NCI-H345 (cell line): ENCODE measurements around the gene NR3C1.

Experiments
- DNase-seq: peaks from one replicate; lab custom pipeline; 2025; lab: John Stamatoyannopoulos, UW

The NR3C1 gene

DNA sequence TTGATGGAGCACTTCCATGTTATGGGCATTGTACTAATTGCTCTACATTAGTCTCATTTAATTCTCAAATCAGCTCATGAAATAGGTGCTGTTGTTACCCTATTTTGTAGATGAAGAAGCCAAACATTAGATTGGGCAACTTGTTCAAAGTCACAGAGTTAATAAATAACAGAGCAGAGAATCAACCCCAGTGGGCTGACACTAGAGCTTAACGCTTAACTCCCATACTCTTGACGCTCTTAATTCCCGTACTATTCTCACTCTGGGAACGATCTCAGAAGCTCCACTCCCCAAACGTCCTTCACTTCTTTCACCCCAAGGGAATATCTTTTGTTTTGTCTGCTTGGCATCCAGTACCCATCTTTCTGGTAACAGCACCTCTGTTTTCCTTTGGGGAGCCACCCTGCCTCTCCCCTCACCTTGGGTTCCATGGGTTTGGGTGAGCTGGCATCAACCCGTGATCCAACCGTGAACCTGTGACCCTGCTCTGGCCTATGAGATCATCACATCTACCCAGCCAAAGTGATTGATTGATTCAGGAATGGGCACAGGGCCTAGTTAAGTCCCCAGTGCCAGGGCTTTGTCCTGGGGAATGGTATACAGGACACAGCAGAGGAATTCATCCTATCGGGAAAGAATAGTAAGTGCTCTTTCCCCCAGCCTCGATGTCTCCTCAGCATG lies 169.2 kb downstream of the NR3C1 start:
- no peak for DNase-seq

DNA sequence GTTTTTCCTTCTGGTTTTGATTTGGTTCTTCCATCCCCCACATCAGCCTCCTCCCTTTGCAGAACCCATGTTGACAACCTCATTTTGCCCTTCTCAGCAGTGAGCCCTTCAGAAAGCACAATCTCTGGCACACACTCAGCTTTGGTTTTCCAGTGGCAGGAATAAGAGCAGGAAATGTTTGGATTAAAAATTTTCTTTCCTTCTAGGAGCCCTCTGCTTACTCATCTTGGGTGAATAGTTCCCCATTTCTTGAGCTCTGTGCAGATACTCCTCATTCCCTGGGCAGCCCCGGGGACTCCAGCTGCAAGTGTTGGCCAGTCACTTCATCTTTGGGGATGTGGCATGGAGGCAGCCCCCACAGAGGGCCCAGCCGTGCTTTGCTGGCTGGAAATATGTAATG lies 170.5 kb downstream of the NR3C1 start:
- no peak for DNase-seq

DNA sequence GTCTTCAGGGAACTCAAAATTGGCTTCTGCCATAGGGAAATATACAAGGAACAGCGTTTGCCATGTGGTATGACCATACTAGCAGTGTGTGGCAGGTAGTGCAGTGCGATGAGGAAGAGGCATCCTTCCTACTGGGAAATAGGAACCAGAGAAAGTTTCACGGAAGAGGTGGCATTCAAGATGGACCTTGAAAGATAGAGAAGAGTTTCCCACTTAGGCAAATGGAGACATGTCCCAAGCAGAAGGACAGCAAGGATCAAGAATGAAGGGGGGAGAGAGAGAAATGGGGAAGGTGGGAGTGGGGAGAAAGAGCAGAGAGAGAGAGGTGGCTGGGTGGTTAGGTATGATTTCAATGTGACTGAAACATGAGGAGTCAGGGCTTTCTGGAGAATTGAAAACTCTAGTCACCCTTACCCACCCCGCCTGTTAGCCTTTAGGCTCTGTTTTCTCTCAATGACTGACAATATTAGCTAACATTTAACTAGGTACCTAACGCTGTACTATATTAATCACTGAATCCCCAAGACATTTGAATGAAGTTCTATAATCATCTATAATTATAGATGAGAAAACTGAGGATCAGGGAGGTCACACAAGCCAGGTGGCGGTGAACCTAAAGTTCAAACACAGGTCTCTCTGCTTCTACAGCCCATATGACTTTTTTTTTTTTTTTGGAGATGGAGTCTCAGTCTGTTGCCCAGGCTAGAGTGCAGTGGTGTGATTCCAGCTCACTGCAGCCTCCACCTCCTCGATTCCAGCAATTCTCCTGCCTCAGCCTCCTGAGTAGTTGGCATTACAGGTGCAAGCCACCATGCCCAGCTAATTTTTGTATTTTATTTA lies 171.3 kb downstream of the NR3C1 start:
- DNase-seq: no peak

DNA sequence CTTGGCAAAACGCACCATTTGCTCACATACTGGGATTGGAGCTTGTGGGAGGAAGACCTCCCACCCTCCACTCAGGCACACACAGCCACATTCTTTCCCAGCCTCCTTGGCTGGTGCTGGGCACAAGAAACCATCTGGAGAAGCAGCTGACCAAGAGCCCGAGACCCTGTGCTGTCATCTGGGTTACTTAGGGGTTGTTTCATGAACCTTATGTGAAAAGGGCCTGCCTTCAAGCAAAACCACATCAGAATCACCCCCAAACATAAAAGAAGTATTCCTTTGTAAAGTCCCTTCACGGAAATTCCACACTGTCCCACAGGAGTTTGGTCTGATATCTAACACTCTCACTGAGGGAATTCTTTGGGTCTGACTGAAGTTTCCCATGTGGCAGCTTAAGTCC lies 172.1 kb downstream of the NR3C1 start:
- no peak for DNase-seq

DNA sequence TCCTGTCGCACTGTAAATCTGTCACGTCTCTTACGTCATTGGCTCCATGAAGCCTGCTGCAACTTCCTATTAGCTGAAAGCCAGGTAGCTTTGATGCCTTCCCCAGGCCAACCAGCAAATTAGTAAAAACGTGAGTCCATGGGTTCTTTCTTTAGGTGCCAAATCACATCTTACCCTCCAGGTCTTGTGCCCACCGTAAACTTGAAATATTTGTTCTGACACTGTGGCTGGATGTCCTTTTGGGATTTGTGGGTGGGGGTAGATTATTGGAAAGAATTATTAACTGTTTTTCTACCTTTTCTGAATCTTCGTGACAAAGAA lies 172.8 kb downstream of the NR3C1 start:
- DNase-seq: no peak

DNA sequence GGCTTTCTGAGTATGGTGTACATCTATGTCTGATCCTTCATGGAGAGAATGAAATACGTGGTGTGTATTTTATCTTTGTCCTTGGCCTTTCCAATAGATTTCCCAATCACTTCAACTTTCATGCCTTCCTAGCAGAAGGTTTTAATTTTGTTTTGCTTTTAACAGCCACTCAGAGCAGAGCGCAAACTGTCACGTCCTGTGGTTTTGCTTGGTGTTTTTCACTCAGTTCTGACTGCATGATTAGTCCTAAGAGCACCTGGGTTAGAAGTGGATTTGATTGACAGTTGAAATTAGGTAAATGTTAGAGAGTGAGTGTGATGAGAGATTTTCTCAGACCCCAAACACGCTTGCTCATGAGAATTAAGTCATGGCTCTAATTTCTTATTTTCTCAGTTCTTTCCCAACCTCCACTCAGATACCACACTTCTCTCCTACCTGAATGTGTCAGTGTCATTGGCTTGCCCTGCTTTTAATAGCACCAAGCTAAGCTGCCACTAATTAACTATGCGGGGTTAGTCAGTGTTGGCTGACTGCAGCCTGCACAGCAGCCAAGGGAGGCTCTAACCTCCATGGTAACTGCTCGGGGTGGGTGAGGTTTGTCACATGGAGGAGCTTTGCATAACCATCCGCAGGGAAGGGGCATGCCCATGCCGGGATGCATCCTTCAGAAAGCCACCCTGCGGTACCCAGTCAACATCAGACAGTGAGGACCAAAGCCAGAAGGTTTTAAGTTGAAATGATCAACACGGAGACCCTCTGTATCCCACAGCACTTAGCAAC lies 173.4 kb downstream of the NR3C1 start:
- peak; percentile 24 for DNase-seq

DNA sequence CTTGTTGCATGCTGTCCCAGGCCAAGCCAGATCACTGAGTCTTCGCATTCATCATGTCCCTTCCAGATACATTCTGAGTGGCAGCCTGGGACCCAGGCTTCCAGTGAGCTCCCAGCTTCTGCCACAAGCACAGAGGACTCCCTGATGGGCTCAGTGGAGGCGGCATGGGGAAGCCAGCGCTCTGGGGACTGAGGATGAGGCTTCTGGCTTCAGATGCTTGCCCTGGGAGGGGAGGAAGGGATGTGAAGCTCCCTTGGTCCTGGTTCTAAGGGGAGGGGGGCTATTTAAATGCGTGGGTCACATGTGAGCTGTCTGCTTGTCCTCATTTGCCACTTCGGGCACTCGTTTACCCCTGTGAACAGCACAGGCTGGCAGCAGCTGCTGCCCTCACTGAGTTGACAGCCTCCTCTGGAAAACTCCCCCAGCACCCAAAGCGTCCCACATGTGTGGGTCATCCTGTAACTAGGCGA lies 174.0 kb downstream of the NR3C1 start:
- DNase-seq: no peak

DNA sequence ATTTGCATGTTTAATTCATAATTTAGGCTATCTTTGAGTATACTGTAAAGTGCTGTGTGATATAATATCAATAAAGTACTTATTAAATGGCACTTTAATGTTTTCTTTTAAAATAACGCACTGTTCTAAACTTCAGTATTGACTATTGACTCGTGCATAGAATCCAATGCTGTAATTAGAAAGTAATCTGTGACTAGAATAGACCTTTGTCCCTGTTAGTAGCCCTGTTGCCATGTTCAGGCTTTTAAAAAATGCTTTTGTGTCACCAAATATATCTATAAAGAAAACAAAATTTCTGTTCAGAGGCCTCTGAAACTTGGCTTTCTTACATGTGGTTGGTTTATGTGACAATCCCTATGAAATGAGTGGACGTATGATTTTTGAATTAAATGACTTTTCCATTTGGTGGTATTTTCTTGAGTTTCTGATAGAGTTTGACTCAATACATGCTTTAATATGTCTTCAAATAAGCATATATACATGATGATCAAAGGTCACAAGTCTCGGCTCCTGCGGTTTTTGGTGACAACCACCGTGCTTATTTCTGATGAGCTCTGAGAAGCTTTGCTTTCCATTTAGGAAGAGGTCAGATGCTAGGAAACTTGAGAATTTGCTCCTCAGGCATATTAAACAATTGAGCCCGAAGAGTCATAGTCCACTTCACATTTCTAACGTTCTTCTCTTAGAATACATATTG lies 174.7 kb downstream of the NR3C1 start:
- no peak for DNase-seq
